HAP-1 (cell line): ENCODE data around the gene WDR18.
"Not testable (repeated sequence)": the region's sequence is repeated elsewhere in the genome, so short reads cannot be mapped to it uniquely, and the experiment has no call there.

Experiments
- DNase-seq, 2 experiments: peaks; one replicate each; pipeline ENCODE4 v3.0.0-alpha.2; 2016 to 2020; ENCODE audit warnings: low spot score in 2 of 2
- H3K27me3 ChIP-seq: fragments of 250-450 bp; sonication (Bioruptor Pico); 2 replicates; pipeline ENCODE4 v1.5.1; 2020; ENCODE audit warnings: low read depth, mild to moderate bottlenecking, moderate library complexity
- H3K36me3 ChIP-seq: fragments of 250-450 bp; sonication (Bioruptor Pico); replicated peaks from 2 replicates; pipeline ENCODE4 v1.5.1; 2020; ENCODE audit warnings: mild to moderate bottlenecking
- H3K4me1 ChIP-seq: fragments of 250-450 bp; sonication (Bioruptor Pico); 2 replicates; pipeline ENCODE4 v1.5.1; 2020; ENCODE audit warnings: mild to moderate bottlenecking
- H3K4me3 ChIP-seq: fragments of 250-450 bp; sonication (Bioruptor Pico); 2 replicates; pipeline ENCODE4 v1.5.1; 2020; ENCODE audit warnings: mild to moderate bottlenecking, moderate library complexity
- H3K9me3 ChIP-seq: fragments of 250-450 bp; sonication (Bioruptor Pico); 2 replicates; pipeline ENCODE4 v1.5.1; 2020; ENCODE audit warnings: mild to moderate bottlenecking, moderate library complexity
- in situ Hi-C: fragments of 300-500 bp; cut with MboI; formaldehyde crosslinking; loops from 3 replicates; pipeline ENCODE4 v1.14.3; 2020; ENCODE audit warnings: low sequenced_read_pairs, inconsistent platforms, mixed read lengths

Gene WDR18

GRCh38 chr19:955803-956765 is 28.1 kb upstream of the WDR18 start:
- no peak overlapping the region for H3K4me3 ChIP-seq
- no peaks in the 10 kb centered on the region for H3K9me3 ChIP-seq
- no peak for DNase-seq
- no peaks in the 10 kb centered on the region; the same call in 1 of the 2 replicates for H3K36me3 ChIP-seq
- in situ Hi-C loops: no loop called here
- H3K4me1 ChIP-seq: no peaks in the 10 kb centered on the region
- H3K27me3 ChIP-seq: no peaks in the 10 kb centered on the region

DNA sequence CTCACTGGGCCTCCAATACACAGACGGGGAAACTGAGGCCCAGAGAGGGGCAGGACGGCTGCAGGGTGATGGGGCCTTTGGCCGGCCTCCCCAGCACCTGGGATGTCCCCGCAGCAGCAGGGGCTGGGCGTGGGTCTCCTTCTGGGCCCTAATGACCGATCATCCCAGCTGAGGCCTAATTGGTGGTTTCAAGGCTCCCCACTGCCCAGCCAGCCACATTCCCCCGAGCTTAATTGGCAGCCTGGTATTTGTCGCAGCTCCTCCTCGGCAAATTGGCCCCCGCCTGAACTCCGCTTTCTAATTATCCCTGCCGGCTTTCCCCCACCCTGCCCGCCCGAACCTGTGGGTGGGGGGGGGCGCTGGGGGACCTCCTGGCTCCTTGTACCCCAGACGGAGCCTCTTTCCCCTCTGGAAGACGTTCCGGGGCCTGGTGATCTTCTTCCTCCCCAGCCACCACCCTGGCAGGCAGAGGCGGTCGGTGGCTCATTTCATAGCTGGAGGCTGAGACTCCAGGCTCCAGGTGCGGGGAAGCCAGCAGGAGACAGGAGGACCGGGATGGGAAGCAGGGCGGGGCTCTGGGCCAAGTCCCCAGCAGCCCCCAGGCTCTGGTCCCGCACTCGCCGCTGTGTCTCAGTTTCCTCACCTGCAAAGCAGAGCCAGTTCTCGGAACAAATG is 27.2 kb upstream of the WDR18 start:
- no peak overlapping the region for H3K4me3 ChIP-seq
- H3K27me3 ChIP-seq: no peaks in the 10 kb centered on the region
- in situ Hi-C loops: no loop called here
- no peaks in the 10 kb centered on the region for H3K9me3 ChIP-seq
- no peak for DNase-seq
- peaks cover 1% of the 10 kb centered on the region; the same call in 1 of the 2 replicates for H3K36me3 ChIP-seq
- no peaks in the 10 kb centered on the region for H3K4me1 ChIP-seq

DNA sequence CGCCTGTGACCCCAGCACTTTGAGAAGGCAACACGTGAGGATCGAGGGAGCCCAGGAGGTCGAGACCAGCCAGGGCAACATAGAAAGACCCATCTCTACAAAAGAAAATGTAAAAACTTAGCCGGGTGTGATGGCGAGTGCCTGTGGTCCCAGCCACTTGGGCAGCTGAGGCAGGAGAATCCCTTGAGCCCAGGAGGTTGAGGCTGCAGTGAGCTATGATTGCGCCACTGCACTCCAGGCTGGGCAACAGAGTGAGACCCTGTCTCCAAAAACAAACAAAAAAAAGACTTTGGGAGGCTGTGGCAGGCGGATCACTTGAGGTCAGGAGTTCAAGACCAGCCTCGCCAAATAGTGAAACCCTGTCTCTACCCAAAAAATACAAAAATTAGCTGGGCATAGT is 26.6 kb upstream of the WDR18 start:
- in situ Hi-C loops, H3K4me1 ChIP-seq, H3K9me3 ChIP-seq, H3K36me3 ChIP-seq, H3K27me3 ChIP-seq, DNase-seq, H3K4me3 ChIP-seq: not testable (repeated sequence)

DNA sequence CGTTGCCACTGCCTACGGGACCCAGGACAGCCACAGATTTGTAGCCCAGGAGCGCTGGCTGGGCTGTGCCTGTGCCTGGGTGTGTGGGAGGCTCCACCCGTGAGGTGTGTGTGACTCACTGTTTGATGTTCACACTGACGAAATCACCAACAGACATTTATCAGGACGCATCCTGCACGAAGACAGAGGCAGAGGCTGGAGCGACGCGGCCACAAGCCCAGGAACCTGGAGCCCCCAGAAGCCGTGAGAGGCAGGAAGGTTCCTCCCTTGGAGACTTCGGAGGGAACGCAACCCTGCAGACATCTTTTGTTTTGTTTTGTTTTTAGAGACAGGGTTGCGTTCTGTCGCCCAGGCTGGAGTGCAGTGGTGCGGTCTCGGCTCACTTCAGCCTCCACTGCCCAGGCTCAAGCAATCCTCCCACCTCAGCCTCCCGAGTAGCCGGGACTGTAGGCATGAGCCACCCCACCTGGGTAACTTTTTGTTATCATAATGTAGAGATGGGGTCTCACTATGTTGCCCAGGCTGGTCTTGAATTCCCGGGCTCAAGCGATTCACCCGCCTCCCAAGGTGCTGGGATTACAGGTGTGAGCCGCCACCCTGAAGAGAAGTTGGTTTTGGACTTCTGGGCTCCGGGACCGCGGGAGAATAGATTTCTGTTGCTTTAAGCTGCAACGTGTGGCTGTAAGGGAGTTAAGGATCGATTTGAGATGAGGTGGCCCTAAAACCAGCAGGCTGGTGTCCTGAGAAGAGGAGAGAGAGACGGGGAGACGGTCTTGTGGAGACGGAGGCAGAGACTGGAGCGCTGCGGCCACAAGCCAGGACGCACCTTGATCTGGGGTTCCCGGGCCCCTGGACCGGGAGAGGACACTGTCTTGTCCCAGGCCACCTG is 24.9 kb upstream of the WDR18 start:
- Histone ChIP-seq H3K36me3 (peaks cover 7% of the 10 kb centered on the region; the same call in 1 of the 2 replicates), H3K9me3 (no peaks in the 10 kb centered on the region), H3K27me3 (no peaks in the 10 kb centered on the region), H3K4me3 (no peak overlapping the region), H3K4me1 (no peaks in the 10 kb centered on the region)
- DNase-seq: no peak
- in situ Hi-C loops: no loop called here

GRCh38 chr19:960020-960419 is 24.1 kb upstream of the WDR18 start:
- no peak for DNase-seq
- Histone ChIP-seq H3K4me3 (no peak overlapping the region), H3K36me3 (peaks cover 15% of the 10 kb centered on the region), H3K4me1 (no peaks in the 10 kb centered on the region), H3K9me3 (no peaks in the 10 kb centered on the region), H3K27me3 (no peaks in the 10 kb centered on the region)
- in situ Hi-C loops: no loop called here

- Histone ChIP-seq H3K9me3 (no peaks in the 10 kb centered on the region), H3K36me3 (peaks cover 21% of the 10 kb centered on the region), H3K4me3 (no peak overlapping the region), H3K4me1 (no peaks in the 10 kb centered on the region), H3K27me3 (no peaks in the 10 kb centered on the region)
- in situ Hi-C loops: no loop called here
- no peak for DNase-seq
Measured at GRCh38 chr19:960601-960938, 23.6 kb upstream of the WDR18 start.

DNA sequence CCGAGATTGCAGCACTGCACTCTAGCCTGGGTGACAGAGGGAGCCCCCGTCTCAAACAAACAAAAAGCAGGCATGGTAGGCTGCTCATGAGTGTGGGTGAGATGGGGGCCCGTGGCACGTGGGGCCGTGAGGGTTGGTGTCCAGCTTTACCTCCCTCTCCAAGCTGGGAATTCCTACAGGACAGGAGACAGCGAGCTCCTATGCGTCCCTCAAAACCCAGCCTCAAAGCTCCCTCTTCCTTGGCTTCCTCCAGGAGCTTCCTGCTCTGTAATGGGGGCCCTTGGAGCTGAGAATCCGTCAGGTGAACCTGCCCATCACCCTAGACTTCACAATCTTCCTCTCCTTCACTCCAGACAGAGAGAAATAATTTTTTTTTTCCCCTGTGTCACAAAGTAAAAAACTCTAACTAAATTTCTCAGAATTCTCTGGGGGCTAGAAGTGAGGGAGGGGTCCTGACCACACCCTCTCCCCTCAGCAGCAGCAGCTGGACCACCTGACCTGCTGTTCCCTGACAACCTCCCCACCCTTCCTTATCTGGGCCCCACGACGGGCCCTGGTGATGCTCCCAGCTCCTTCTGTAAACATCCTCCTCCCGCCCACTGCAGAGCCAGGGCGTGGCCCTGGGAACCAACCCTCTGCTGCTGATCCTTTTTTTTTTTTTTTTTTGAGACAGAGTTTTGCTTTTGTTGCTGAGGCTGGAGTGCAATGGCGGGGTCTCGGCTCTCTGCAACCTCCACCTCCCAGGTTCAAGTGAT is 22.1 kb upstream of the WDR18 start:
- in situ Hi-C loops: no loop called here
- DNase-seq: no peak
- Histone ChIP-seq H3K27me3 (no peaks in the 10 kb centered on the region), H3K36me3 (peaks cover 28% of the 10 kb centered on the region), H3K9me3 (no peaks in the 10 kb centered on the region), H3K4me1 (no peaks in the 10 kb centered on the region), H3K4me3 (no peak overlapping the region)

DNA sequence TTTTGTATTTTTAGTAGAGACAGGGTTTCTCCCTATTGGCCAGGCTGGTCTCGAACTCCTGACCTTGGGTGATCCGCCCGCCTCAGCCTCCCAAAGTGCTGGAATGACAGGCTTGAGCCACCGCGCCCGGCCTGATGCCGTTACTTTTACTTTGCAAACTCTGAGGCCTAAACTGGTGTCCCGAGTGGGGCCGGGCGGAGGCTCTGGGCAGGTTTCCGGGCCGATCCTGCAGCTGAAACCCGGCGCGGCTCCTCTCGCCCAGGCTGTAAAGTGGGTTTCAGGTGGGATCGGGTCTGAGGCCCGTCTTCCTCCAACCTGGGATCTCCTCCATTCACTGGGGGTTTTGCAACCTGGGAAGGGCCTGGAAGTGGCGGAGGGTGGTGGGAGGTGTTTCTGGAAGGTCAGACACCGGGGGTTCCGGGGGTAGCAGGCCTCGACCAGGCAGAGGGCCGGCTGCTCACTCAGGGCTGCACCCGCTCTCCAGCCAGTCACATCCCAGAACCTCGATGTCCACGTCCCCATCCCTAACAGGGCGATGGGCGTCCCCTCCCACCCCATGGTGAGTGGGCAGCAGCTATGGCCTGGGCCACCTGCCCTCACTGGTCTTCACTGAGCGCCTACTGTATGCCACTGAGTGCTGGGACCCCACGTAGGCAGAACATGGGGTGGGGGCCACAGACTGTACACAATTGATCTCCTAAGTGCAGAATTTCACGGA is 21.3 kb upstream of the WDR18 start:
- Histone ChIP-seq H3K27me3 (no peaks in the 10 kb centered on the region), H3K9me3 (no peaks in the 10 kb centered on the region), H3K4me3 (no peak overlapping the region), H3K4me1 (no peaks in the 10 kb centered on the region), H3K36me3 (peaks cover 34% of the 10 kb centered on the region)
- DNase-seq: no peak
- in situ Hi-C loops: no loop called here

GRCh38 chr19:963486-963951 is 20.6 kb upstream of the WDR18 start:
- peaks cover 37% of the 10 kb centered on the region for H3K36me3 ChIP-seq
- in situ Hi-C loops: no loop called here

DNA sequence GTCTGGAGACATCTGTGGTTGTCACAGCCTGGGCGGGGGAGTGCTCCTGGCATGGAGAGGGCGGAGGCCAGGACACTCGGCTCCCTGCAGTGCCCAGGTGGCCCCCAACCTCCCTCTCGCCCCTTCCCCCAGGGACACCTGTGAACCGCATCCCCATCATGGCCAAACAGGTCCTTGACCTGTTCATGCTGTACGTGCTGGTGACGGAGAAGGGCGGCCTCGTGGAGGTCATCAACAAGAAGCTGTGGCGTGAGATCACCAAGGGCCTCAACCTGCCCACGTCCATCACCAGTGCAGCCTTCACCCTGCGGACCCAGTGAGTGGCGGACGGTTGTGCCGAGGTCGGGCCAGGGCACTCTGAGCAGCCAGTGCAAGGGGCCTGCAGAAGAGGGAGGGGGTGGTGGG is 20.0 kb upstream of the WDR18 start:
- H3K36me3 ChIP-seq: peaks cover 43% of the 10 kb centered on the region
- H3K4me3 ChIP-seq: no peak overlapping the region
- DNase-seq: no peak
- no peaks in the 10 kb centered on the region for H3K4me1 ChIP-seq
- no peaks in the 10 kb centered on the region; the same call in 1 of the 2 replicates for H3K9me3 ChIP-seq
- H3K27me3 ChIP-seq: no peaks in the 10 kb centered on the region
- in situ Hi-C loops: no loop called here

More at GRCh38 chr19:963486-963951, 20.6 kb upstream of the WDR18 start:
- no peaks in the 10 kb centered on the region for H3K27me3 ChIP-seq
- H3K4me3 ChIP-seq: no peak overlapping the region
- no peaks in the 10 kb centered on the region for H3K4me1 ChIP-seq
- H3K9me3 ChIP-seq: no peaks in the 10 kb centered on the region; the same call in 1 of the 2 replicates
- no peak for DNase-seq

GRCh38 chr19:964761-965694 is 19.1 kb upstream of the WDR18 start:
- Histone ChIP-seq H3K4me3 (no peak overlapping the region), H3K36me3 (peaks cover 50% of the 10 kb centered on the region), H3K9me3 (peaks cover 2% of the 10 kb centered on the region), H3K27me3 (no peaks in the 10 kb centered on the region), H3K4me1 (no peaks in the 10 kb centered on the region)
- no peak for DNase-seq
- in situ Hi-C loops: no loop called here
